Panc1 (cell line): ENCODE data around the gene PLCH1. TPM values are rescaled to one million over a fixed set of nuclear protein-coding genes. Genes with fewer than 3 reads are reported as not detected.

Experiments
- ATAC-seq: fragments of 200-7000 bp; cut with Tn5 transposase; 2 replicates; pipeline ENCODE4 v1.9.1; 2020; ENCODE audit warnings: mild to moderate bottlenecking, moderate library complexity
- BruUV-seq: library from RNA; stranded (reverse); fragments of 400-500 nt; replicated peaks from 2 replicates; lab custom pipeline; 2021; lab: Mats Ljungman, UMichigan
- CTCF ChIA-PET: fragments of 300-600 bp; sonication (Branson Sonifier 250); formaldehyde crosslinking; loops from one replicate; lab custom pipeline; 2022; ENCODE audit warnings: antibody characterized with exemption; lab: Charles Lee
- POLR2A ChIA-PET: fragments of 300-600 bp; sonication (Branson Sonifier 250); formaldehyde crosslinking; loops from one replicate; lab custom pipeline; 2022; ENCODE audit warnings: antibody characterized with exemption; lab: Charles Lee
- DNase-seq: peaks from one replicate; pipeline ENCODE4 v3.0.0-alpha.2; 2010; ENCODE audit warnings: low read depth, low spot score
- H3K27ac ChIP-seq: 2 replicates; pipeline ENCODE4 v1.5.1; 2011; ENCODE audit warnings: mild to moderate bottlenecking, low read length, inconsistent platforms
- H3K27me3 ChIP-seq: fragments of 200-500 bp; sonication (Bioruptor generic); 2 replicates; pipeline ENCODE4 v1.6.0; 2014; ENCODE audit warnings: low read length, inconsistent platforms; ENCODE audit not compliant: control insufficient read depth, insufficient read depth
- H3K36me3 ChIP-seq: fragments of 200-500 bp; sonication (Bioruptor generic); 2 replicates; pipeline ENCODE4 v1.5.1; 2014; ENCODE audit warnings: inconsistent platforms, mild to moderate bottlenecking, low read length, moderate library complexity; ENCODE audit not compliant: control insufficient read depth, insufficient read depth
- H3K4me1 ChIP-seq: 2 replicates; pipeline ENCODE4 v1.5.1; 2011; ENCODE audit warnings: inconsistent platforms, mild to moderate bottlenecking, low read length, moderate library complexity; ENCODE audit not compliant: control insufficient read depth, insufficient read depth
- H3K4me3 ChIP-seq, 2 experiments: 2 replicates each; pipeline ENCODE4 v1.5.1; 2011 to 2012; ENCODE audit warnings: low read depth in 2 of 2, low read length in 2 of 2, mild to moderate bottlenecking in 2 of 2, inconsistent platforms in 1 of 2, moderate library complexity in 1 of 2
- H3K9me3 ChIP-seq: fragments of 200-500 bp; sonication (Bioruptor generic); 2 replicates; pipeline ENCODE4 v1.5.1; 2014; ENCODE audit warnings: low read depth, mild to moderate bottlenecking, inconsistent platforms, low read length, moderate library complexity; ENCODE audit not compliant: control insufficient read depth, insufficient read depth
- CTCF ChIP-seq: fragments of 450-650 bp; IDR thresholded peaks from 2 replicates; pipeline ENCODE4 v1.5.1; 2017; ENCODE audit warnings: mild to moderate bottlenecking
- POLR2AphosphoS5 ChIP-seq: IDR thresholded peaks from 2 replicates; pipeline ENCODE4 v1.6.1; 2012; ENCODE audit warnings: mild to moderate bottlenecking, low read depth, low read length, moderate library complexity
- REST ChIP-seq, 2 experiments: IDR thresholded peaks; 2 replicates each; pipeline ENCODE4 v1.6.1; 2011 to 2012; ENCODE audit warnings: low read depth in 2 of 2, control low read depth in 1 of 2, low read length in 1 of 2, mild to moderate bottlenecking in 1 of 2, moderate library complexity in 1 of 2; ENCODE audit not compliant: insufficient read depth in 1 of 2
- SIN3A ChIP-seq: IDR thresholded peaks from 2 replicates; pipeline ENCODE4 v1.6.1; 2012; ENCODE audit warnings: low read depth, mild to moderate bottlenecking, low read length, moderate library complexity, borderline replicate concordance; ENCODE audit not compliant: insufficient read depth
- TCF7L2 ChIP-seq: IDR thresholded peaks from 2 replicates; pipeline ENCODE4 v1.6.1; 2011; ENCODE audit warnings: mild to moderate bottlenecking, low read depth, low read length, inconsistent platforms
- in situ Hi-C: cut with HindIII; loops from 2 replicates; pipeline ENCODE4 v1.10.0; 2016; ENCODE audit warnings: low sequenced_read_pairs, low pct_unique_long_range_greater_than_20kb
- intact Hi-C: fragments of 100-400 bp; cut with micrococcal nuclease; formaldehyde crosslinking; loops from one replicate; pipeline ENCODE4 v1.10.0; 2022; ENCODE audit not compliant: unreplicated experiment
- total RNA-seq: library from RNA; stranded (reverse); gene quantifications from one replicate; pipeline ENCODE4 v1.2.1, GENCODE V29; 2021; ENCODE audit not compliant: unreplicated experiment

The PLCH1 gene
- total RNA-seq, 1 experiment from 2014 or later = 0.03 TPM

- ATAC-seq = no peak
- H3K4me3 ChIP-seq = no peak overlapping the region
- no peaks in the 10 kb centered on the region for H3K9me3 ChIP-seq
- ChIA-PET CTCF (no interaction called here), POLR2A (no interaction called here)
- intact Hi-C loops (no loop called here), in situ Hi-C loops (no loop called here)
- no peak overlapping the region for H3K27ac ChIP-seq
- no peak for DNase-seq
- no TSS peak for BruUV-seq
- no peaks in the 10 kb centered on the region for H3K4me1 ChIP-seq
- H3K27me3 ChIP-seq = no peaks in the 10 kb centered on the region
- TF ChIP-seq TCF7L2 (no peak), CTCF (no peak), POLR2AphosphoS5 (no peak), SIN3A (no peak), REST (IDR thresholded peaks at IDR 0.05; ENCODE audit: insufficient read depth in 1 of 2, low read depth in 2 of 2, low read length in 1 of 2) (no peak)
- no peaks in the 10 kb centered on the region for H3K36me3 ChIP-seq
These were observed 242.2 kb downstream of the PLCH1 start for GRCh38 chr3:155502630-155503029.

- DNase-seq (no peak), ATAC-seq (no peak)
- H3K9me3 ChIP-seq = no peaks in the 10 kb centered on the region
- in situ Hi-C loops = no loop called here
- H3K27ac ChIP-seq = no peak overlapping the region
- no peaks in the 10 kb centered on the region for H3K4me1 ChIP-seq
- intact Hi-C loops = no loop called here
- no TSS peak for BruUV-seq
- H3K36me3 ChIP-seq = no peaks in the 10 kb centered on the region
- H3K4me3 ChIP-seq = no peak overlapping the region
- TF ChIP-seq SIN3A (no peak), TCF7L2 (no peak), POLR2AphosphoS5 (no peak), REST (IDR thresholded peaks at IDR 0.05; ENCODE audit: insufficient read depth in 1 of 2, low read depth in 2 of 2, low read length in 1 of 2) (no peak), CTCF (no peak)
- POLR2A ChIA-PET = no interaction called here
- no peaks in the 10 kb centered on the region for H3K27me3 ChIP-seq
- CTCF ChIA-PET = no interaction called here
These were observed 244.6 kb downstream of the PLCH1 start for GRCh38 chr3:155500194-155500818.
